ENCODE measurements around the gene CNTNAP5.

Gene CNTNAP5

GRCh38 chr2:124604940-124605339 lies 579.9 kb downstream of the CNTNAP5 start:
- H3K27ac ChIP-seq, result no peak overlapping the region
- H3K36me3 ChIP-seq (ENCODE audit: insufficient read depth, low read length), result no peaks in the 10 kb centered on the region
- TF ChIP-seq EZH2 (IDR thresholded peaks at IDR 0.05) (no peak), FOXP2 (optimal IDR thresholded peaks at IDR 0.05; ENCODE audit: control extremely low read depth, extremely low read length, insufficient read depth) (no peak), POLR2AphosphoS5 (IDR thresholded peaks at IDR 0.05; ENCODE audit: borderline replicate concordance, low read depth, low read length) (no peak)
- no peak overlapping the region for H3K9ac ChIP-seq (ENCODE audit: insufficient read length)
- DNase-seq (ENCODE audit: low read depth, low spot score), result no peak
- no peak overlapping the region for H3K4me3 ChIP-seq
- no peaks in the 10 kb centered on the region for H3K9me3 ChIP-seq (ENCODE audit: low read depth, low read length)

DNA sequence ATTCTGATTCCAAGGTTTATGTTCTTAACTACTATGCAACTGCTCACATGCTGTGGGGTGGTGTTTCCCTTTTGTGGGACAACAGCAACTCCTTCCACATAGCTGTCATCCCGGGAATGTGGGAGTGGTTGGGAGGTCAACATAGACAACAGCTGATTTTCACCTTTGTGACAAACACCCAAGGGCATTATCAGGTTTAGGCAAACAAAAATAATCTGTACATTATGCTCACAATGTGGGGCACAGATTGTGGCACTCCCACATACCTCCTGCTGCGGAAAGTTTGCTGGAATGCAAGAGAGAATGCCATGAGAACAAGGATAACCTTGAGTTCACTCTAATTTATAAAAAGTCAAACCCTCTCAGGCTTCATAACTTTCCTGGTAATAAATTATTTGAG lies 582.6 kb downstream of the CNTNAP5 start:
- Histone ChIP-seq H3K9me3 (ENCODE audit: low read depth, low read length) (no peaks in the 10 kb centered on the region), H3K9ac (ENCODE audit: insufficient read length) (no peak overlapping the region), H3K36me3 (ENCODE audit: insufficient read depth, low read length) (no peaks in the 10 kb centered on the region), H3K27ac (no peak overlapping the region), H3K4me3 (no peak overlapping the region)
- TF ChIP-seq FOXP2 (optimal IDR thresholded peaks at IDR 0.05; ENCODE audit: control extremely low read depth, extremely low read length, insufficient read depth) (no peak), POLR2AphosphoS5 (IDR thresholded peaks at IDR 0.05; ENCODE audit: borderline replicate concordance, low read depth, low read length) (no peak), EZH2 (IDR thresholded peaks at IDR 0.05) (no peak)
- DNase-seq (ENCODE audit: low read depth, low spot score), result no peak

- Histone ChIP-seq H3K4me3 (no peak overlapping the region), H3K9me3 (ENCODE audit: low read depth, low read length) (no peaks in the 10 kb centered on the region), H3K9ac (ENCODE audit: insufficient read length) (no peak overlapping the region), H3K27ac (no peak overlapping the region), H3K36me3 (ENCODE audit: insufficient read depth, low read length) (no peaks in the 10 kb centered on the region)
- TF ChIP-seq EZH2 (IDR thresholded peaks at IDR 0.05), result no peak
- no peak for TF ChIP-seq FOXP2 (optimal IDR thresholded peaks at IDR 0.05; ENCODE audit: control extremely low read depth, extremely low read length, insufficient read depth)
- TF ChIP-seq POLR2AphosphoS5 (IDR thresholded peaks at IDR 0.05; ENCODE audit: borderline replicate concordance, low read depth, low read length), result no peak
- DNase-seq (ENCODE audit: low read depth, low spot score), result no peak
Measured at GRCh38 chr2:124609667-124610066, 584.6 kb downstream of the CNTNAP5 start.

DNA sequence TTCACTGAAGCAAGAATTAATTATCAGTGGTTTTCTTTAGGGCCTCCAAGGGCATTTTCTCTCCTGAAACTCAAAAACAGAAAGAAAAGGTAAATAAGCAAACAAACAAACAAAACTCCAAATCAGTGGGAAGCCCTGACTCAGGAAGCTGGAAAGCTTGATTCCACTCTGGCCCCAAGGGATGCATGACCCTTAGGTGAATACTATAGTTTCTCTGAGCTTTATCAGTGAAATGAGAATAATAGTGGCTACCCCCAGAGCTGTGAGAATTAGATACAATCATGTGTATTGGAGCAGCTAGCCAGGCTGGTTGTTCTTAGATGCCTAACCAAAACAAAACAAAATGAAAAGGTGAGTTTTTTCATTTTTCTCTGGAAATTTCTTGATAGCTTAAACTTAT lies 585.1 kb downstream of the CNTNAP5 start:
- Histone ChIP-seq H3K27ac (no peak overlapping the region), H3K4me3 (no peak overlapping the region), H3K9me3 (ENCODE audit: low read depth, low read length) (no peaks in the 10 kb centered on the region), H3K36me3 (ENCODE audit: insufficient read depth, low read length) (no peaks in the 10 kb centered on the region), H3K9ac (ENCODE audit: insufficient read length) (no peak overlapping the region)
- TF ChIP-seq FOXP2 (optimal IDR thresholded peaks at IDR 0.05; ENCODE audit: control extremely low read depth, extremely low read length, insufficient read depth) (no peak), EZH2 (IDR thresholded peaks at IDR 0.05) (no peak), POLR2AphosphoS5 (IDR thresholded peaks at IDR 0.05; ENCODE audit: borderline replicate concordance, low read depth, low read length) (no peak)
- DNase-seq (ENCODE audit: low read depth, low spot score), result no peak

- no peak overlapping the region for H3K4me3 ChIP-seq
- DNase-seq (ENCODE audit: low read depth, low spot score), result no peak
- H3K9me3 ChIP-seq (ENCODE audit: low read depth, low read length), result no peaks in the 10 kb centered on the region
- no peak overlapping the region for H3K9ac ChIP-seq (ENCODE audit: insufficient read length)
- H3K27ac ChIP-seq, result no peak overlapping the region
- no peak for TF ChIP-seq FOXP2 (optimal IDR thresholded peaks at IDR 0.05; ENCODE audit: control extremely low read depth, extremely low read length, insufficient read depth)
- TF ChIP-seq POLR2AphosphoS5 (IDR thresholded peaks at IDR 0.05; ENCODE audit: borderline replicate concordance, low read depth, low read length), result no peak
- H3K36me3 ChIP-seq (ENCODE audit: insufficient read depth, low read length), result no peaks in the 10 kb centered on the region
Measured at GRCh38 chr2:124610866-124611265, 585.8 kb downstream of the CNTNAP5 start.

- Histone ChIP-seq H3K36me3 (ENCODE audit: insufficient read depth, low read length) (no peaks in the 10 kb centered on the region), H3K4me3 (no peak overlapping the region), H3K27ac (no peak overlapping the region), H3K9ac (ENCODE audit: insufficient read length) (no peak overlapping the region), H3K9me3 (ENCODE audit: low read depth, low read length) (no peaks in the 10 kb centered on the region)
- TF ChIP-seq POLR2AphosphoS5 (IDR thresholded peaks at IDR 0.05; ENCODE audit: borderline replicate concordance, low read depth, low read length), result no peak
- TF ChIP-seq FOXP2 (optimal IDR thresholded peaks at IDR 0.05; ENCODE audit: control extremely low read depth, extremely low read length, insufficient read depth), result no peak
- TF ChIP-seq EZH2 (IDR thresholded peaks at IDR 0.05), result no peak
- no peak for DNase-seq (ENCODE audit: low read depth, low spot score)
Measured at GRCh38 chr2:124623560-124623959, 598.5 kb downstream of the CNTNAP5 start.

- Histone ChIP-seq H3K9me3 (ENCODE audit: low read depth, low read length) (no peaks in the 10 kb centered on the region), H3K36me3 (ENCODE audit: insufficient read depth, low read length) (no peaks in the 10 kb centered on the region), H3K4me3 (no peak overlapping the region), H3K9ac (ENCODE audit: insufficient read length) (no peak overlapping the region), H3K27ac (no peak overlapping the region)
- TF ChIP-seq FOXP2 (optimal IDR thresholded peaks at IDR 0.05; ENCODE audit: control extremely low read depth, extremely low read length, insufficient read depth), result no peak
- no peak for DNase-seq (ENCODE audit: low read depth, low spot score)
Measured at GRCh38 chr2:124625561-124625960, 600.5 kb downstream of the CNTNAP5 start.

- no peak for TF ChIP-seq EZH2 (IDR thresholded peaks at IDR 0.05)
- TF ChIP-seq POLR2AphosphoS5 (IDR thresholded peaks at IDR 0.05; ENCODE audit: borderline replicate concordance, low read depth, low read length), result no peak
- no peak for TF ChIP-seq FOXP2 (optimal IDR thresholded peaks at IDR 0.05; ENCODE audit: control extremely low read depth, extremely low read length, insufficient read depth)
- DNase-seq (ENCODE audit: low read depth, low spot score), result no peak
- Histone ChIP-seq H3K4me3 (no peak overlapping the region), H3K36me3 (ENCODE audit: insufficient read depth, low read length) (no peaks in the 10 kb centered on the region), H3K27ac (no peak overlapping the region), H3K9me3 (ENCODE audit: low read depth, low read length) (no peaks in the 10 kb centered on the region), H3K9ac (ENCODE audit: insufficient read length) (no peak overlapping the region)
Measured at GRCh38 chr2:124626993-124627392, 601.9 kb downstream of the CNTNAP5 start.

GRCh38 chr2:124633812-124634211 lies 608.7 kb downstream of the CNTNAP5 start:
- no peak for TF ChIP-seq EZH2 (IDR thresholded peaks at IDR 0.05)
- DNase-seq (ENCODE audit: low read depth, low spot score), result no peak
- no peaks in the 10 kb centered on the region for H3K9me3 ChIP-seq (ENCODE audit: low read depth, low read length)
- H3K36me3 ChIP-seq (ENCODE audit: insufficient read depth, low read length), result no peaks in the 10 kb centered on the region
- no peak overlapping the region for H3K4me3 ChIP-seq
- no peak overlapping the region for H3K9ac ChIP-seq (ENCODE audit: insufficient read length)
- no peak overlapping the region for H3K27ac ChIP-seq
